Stimulated activated CD4-positive, alpha-beta T cell treated with anti-CD3 and anti-CD28 coated beads, Interleukin-12 subunit alpha, Interleukin-12 subunit beta, amount 100 ng/mL, for 24 hours (primary cell): ENCODE data around the gene NEK5.
"Not testable (repeated sequence)": the region's sequence is repeated elsewhere in the genome, so short reads cannot be mapped to it uniquely, and the experiment has no call there.

Source experiments
- DNase-seq, 2 experiments: peaks; one replicate each; pipeline ENCODE4 v3.0.0-alpha.2; 2020; ENCODE audit warnings: low read depth in 2 of 2

Gene NEK5

DNA sequence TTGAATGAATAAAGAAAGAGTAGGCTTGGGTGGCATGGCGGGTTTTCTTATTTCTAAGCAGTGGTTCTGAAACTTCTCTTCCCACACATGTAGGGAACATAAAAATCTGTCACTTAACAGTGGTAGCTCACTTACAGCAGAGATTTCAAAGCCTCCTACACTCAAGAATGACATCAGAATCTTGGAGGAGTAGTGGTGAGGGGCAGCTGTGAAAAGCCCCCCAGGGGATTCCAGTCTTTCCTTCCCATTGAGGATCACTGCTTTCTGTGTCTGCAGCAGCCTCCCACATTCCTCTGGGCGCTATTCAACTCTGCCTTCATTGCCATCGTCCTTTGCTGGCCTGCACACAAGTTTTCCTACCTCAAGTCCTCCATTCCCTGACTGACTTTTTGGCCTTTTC lies 8.6 kb upstream of the NEK5 start:
- no peak for DNase-seq

DNA sequence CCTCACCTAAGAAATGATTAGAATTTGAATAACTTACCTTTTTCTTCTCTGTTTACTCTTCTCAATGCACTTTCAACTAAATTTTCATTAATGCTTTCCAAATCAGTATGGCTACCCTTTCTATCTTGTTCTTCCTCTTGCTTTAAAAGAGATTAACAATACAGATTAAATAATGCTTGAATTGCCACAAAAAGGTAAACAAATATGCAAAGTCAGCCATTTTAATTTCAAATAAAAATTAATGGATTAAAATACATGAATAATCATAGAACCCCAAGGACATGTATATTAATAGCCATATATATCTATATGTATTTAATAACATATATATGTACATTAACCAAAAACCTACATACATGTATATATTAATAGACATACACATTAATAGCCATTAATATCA lies 7.9 kb upstream of the NEK5 start:
- DNase-seq = no peak

GRCh38 chr13:52130641-52131040 lies 1.8 kb upstream of the NEK5 start:
- no peak for DNase-seq

GRCh38 chr13:52127783-52128702 lies 830 bp downstream of the NEK5 start:
- DNase-seq = peak; percentile 13 to 39

DNA sequence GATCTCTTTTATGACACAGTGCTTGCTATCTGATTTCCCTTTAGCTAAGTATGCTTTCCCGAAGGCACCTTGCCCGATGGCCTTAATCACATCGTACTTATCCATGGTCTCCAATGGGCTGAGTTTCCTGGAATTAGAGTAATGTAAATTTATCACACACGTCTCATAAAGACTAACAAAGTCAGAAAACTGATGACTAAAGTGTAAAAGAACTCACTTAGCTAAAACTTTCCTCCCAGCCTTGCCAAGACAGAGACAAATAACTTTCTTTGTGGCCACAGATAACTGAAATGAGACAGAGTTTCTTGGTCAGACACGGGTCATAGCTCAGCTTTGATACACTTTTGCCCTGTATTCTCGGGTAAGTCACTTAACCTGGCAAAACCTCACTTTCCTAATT lies 1.5 kb downstream of the NEK5 start:
- no peak for DNase-seq

GRCh38 chr13:52125547-52125946 lies 3.3 kb downstream of the NEK5 start:
- no peak for DNase-seq

DNA sequence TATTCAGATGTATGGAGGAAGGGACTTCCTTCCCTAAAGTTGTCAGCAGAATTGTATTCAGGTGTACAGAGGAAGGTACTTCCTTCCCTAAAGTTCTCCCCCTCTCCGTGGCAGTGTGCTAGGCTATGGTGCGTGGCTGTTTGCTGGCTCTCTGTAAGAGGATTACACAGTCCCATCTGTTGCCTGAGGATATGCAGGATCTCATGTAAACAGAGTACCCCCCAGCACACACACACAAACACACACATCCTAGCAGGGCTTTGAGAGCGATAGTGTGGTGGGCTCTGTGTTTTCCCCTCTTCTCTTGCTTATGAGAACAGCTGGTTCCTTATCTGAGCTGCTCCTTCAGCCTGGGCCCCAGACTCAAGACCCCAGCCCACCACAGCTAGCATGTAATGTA lies 10.3 kb downstream of the NEK5 start:
- no peak for DNase-seq

DNA sequence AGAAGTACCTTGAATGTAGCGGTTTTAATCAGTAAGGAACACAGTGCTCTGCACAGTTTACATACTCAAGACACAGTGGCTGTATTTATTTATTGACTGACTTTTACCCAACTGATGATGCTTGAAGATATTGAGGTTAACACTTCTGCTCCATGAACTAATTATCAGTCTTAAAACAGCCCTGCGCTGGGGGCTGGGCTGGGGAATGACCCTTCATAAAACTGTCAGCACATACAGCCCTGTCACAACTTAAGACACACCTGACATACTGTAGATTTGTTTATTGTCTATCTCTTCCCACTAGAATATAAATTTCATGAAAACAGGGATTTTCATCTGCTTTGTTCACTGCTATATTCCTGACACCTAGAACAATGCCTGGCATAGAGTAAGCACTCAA lies 10.8 kb downstream of the NEK5 start:
- DNase-seq = no peak

DNA sequence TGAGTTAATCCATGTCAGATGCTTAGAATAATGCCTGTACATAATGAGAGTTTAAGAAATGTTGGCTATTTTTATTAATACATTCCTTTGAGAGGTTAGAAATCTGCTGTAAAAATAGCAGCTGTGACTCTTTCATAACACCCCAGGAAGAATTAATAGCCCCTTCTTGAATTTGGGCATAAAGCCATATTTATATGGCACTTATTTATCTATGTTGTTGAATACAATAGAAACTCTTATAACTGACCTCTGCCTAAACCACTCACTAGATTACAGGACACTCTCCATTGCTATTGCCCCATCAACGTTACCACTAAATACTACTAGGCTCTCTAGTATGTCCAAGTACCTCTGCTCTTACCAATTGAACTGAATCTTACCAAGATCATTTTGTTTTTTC lies 16.3 kb downstream of the NEK5 start:
- DNase-seq = no peak

GRCh38 chr13:52109116-52109670 lies 19.7 kb downstream of the NEK5 start:
- no peak for DNase-seq

- DNase-seq = no peak
Observed at GRCh38 chr13:52105841-52106240, 23.0 kb downstream of the NEK5 start.

DNA sequence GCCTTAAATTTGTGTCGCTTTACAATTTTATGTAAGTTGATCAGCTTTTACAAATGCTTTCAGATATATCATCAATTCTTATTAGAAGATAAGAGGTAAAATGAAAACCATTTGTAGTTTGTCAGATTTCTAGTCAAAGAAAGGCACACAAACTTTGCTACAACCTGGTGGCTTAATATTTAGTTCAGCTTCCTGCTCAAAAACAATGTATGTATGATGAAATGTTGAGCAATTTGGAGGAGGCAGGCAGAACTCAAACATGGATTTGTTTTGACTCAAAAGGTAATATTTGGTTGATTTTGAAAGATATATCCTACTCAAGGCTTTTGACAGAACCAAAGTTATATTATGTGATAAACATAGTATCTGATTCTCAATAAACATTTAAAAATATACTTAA lies 24.2 kb downstream of the NEK5 start:
- no peak for DNase-seq

- no peak for DNase-seq
Observed at GRCh38 chr13:52103386-52103785, 25.5 kb downstream of the NEK5 start.

DNA sequence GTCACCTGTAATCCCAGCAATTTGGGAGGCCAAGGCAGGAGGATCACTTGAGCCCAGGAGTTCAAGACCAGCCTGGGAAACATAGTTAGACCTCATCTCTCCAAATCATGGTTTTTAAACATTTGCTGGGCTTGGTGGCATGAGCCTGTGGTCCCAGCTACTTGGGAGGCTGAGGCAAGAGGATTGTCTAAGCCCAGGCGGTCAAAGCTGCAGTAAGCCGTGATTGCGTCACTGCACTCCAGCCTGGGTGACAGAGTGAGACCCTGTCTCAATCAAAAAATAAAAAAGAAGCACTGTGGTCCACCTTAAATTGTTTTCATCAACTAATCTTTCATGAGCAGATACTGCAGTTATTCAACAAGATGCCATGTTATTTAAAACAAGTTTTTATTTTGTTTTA lies 26.4 kb downstream of the NEK5 start:
- DNase-seq = not testable (repeated sequence)

DNA sequence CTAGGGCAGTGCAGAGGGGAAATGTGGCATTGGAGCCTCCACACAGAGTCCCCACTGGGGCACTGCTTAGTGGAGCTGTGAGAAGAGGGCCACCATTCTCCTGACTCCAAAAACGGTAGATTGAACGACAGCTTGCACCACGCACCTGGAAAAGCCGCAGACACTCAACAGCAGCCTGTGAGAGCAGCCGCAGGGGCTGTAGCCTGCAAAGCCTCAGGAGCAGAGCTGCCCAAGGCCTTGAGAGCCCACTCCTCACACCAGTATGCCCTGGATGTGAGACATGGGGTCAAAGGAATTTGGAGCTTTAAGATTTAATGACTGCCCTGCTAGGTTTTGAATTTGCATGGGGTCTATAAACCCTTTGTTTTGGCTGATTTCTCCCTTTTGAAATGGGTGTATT lies 31.7 kb downstream of the NEK5 start:
- DNase-seq = no peak

DNA sequence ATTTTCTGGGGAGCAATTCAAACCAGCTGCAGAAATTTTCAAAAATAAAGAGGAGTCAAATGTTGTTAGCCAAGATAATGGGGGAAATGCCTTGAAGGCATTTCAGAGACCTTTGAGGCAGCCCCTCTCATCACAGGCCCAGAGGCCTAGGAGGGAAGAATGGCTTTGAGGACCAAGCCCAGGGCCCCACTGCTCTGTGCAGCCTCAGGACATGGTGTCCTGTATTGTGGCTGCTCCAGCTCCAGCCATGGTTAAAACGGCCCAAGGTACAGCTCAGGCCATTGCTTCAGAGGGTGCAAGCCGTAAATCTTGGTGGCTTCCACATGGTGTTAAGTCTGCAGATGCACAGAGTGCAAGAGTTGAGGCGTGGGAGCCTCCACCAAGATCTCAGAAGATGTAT lies 32.1 kb downstream of the NEK5 start:
- DNase-seq = no peak

- DNase-seq = no peak
Observed at GRCh38 chr13:52096062-52096461, 32.8 kb downstream of the NEK5 start.

DNA sequence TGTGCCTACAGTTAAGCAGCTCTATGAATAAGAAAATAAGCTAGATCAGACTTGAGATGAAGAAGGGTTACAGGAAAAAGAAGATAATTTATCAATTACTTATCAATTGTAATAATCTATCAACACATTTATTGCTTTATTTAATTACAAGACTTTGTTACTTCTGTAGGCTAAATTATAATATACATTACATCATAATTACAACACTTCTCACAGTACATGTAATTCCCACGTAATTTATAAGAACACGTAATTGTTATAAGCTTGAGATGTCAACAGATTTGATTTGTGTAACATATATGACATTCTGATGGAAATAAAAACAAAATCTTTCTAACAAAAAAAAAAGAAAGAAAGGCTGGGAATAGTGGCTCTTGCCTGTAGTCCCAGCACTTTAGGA lies 36.8 kb downstream of the NEK5 start:
- no peak for DNase-seq

- DNase-seq = no peak
Observed at GRCh38 chr13:52091473-52091872, 37.4 kb downstream of the NEK5 start.

- DNase-seq = no peak
Observed at GRCh38 chr13:52085421-52085820, 43.5 kb downstream of the NEK5 start.

GRCh38 chr13:52084981-52085380 lies 43.9 kb downstream of the NEK5 start:
- not testable (repeated sequence) for DNase-seq

- no peak for DNase-seq
Observed at GRCh38 chr13:52082601-52083000, 46.3 kb downstream of the NEK5 start.

- not testable (repeated sequence) for DNase-seq
Observed at GRCh38 chr13:52079891-52080290, 49.0 kb downstream of the NEK5 start.
